NCI-H2171 (cell line): Measurements from ENCODE around the gene PAFAH1B2.
"Not testable (repeated sequence)": the region's sequence is repeated elsewhere in the genome, so short reads cannot be mapped to it uniquely, and the experiment has no call there.

Experiments used
- DNase-seq: peaks from one replicate; lab custom pipeline; 2025; lab: John Stamatoyannopoulos, UW

The PAFAH1B2 gene

DNA sequence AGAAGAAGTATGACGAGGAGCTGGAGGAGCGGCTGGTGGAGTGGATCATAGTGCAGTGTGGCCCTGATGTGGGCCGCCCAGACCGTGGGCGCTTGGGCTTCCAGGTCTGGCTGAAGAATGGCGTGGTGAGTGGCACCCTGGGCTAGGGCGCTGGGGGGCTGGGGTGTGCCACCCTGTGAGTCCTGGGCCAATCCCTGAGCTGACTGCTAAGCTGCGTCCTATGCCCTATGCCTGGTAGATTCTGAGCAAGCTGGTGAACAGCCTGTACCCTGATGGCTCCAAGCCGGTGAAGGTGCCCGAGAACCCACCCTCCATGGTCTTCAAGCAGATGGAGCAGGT lies 59.0 kb downstream of the PAFAH1B2 start:
- no peak for DNase-seq

DNA sequence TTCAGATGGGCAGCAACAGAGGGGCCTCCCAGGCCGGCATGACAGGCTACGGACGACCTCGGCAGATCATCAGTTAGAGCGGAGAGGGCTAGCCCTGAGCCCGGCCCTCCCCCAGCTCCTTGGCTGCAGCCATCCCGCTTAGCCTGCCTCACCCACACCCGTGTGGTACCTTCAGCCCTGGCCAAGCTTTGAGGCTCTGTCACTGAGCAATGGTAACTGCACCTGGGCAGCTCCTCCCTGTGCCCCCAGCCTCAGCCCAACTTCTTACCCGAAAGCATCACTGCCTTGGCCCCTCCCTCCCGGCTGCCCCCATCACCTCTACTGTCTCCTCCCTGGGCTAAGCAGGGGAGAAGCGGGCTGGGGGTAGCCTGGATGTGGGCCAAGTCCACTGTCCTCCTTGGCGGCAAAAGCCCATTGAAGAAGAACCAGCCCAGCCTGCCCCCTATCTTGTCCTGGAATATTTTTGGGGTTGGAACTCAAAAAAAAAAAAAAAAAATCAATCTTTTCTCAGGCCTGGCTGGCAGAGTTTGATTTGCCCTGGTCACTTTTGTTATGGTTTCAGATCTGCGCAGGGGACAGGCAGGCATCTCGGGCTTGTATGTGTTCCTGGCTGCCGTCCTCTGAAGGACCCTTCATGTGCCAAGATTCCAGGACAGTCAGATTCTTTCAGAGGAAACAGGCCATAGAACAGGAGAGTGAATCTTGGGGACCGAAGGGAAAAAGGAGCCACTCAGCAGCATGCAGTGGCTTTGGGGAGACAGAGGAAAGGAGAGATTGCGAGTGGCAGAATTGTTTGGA lies 60.4 kb downstream of the PAFAH1B2 start:
- DNase-seq: no peak

DNA sequence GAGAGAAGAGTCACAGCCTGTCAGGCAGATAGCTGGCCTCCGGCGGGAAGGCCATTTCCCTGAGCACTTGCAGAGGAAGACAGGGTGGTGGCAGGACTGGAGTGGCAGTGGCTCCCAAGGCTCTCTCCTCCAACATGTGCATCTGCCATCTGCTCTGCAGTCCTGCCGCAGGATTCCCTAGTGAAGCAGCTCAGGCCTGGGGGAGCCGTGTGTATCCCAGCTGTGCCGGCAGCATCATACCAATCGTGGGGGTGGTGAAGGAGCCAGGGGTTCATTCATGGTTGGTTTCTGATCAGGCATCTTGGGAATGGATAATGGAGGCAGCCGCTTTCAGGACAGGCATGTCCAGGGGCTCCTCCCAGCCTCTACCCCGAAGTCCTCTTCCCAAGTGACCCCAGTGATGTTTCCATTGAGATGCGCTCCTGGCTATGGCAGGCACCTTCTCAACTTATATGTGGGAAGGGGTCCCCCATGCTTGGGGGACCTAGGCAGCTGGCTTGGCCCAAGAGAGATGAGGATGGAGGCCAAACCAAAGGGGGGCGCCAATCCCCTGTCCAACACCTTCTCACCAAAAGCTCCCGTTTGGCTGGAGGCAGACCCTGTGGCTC lies 61.2 kb downstream of the PAFAH1B2 start:
- no peak for DNase-seq

DNA sequence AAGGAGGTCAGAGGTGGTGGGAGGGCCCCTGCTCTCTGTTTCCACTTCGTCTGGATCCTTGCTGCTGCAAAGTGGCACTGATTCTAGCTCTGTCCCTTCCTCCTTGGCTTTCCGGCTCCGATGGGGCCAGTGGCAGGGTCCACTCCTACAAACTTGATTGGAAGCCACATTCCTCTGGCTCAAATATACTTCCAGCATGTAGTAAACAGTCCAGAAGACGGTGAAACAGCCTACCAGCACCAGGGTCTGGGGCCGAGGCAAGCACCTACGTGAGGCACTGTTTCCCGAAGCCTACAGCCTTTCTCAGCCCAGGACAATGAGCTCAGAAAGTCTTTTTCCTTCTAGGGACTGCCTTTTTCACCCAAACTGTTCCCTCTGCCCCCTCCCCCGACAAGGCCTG lies 62.0 kb downstream of the PAFAH1B2 start:
- not testable (repeated sequence) for DNase-seq

DNA sequence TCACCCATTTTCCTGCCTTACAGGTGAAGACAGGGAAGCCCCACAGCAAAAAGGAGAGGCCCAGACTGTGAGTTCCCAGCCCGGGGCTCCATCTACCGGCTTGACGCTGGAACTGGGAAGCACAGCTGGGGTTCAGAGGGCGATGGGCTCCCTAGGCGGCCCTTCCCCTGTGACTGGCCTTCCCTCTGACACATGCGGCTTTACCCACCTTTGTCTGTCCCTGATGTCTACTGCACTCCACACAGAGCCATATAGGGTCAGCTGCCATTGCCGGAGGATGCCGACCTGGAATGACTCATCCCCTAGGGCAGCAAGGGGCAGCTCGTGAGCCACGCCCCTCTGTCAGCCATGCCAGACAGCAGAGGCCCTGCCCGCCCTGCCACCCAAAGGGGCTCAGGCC lies 62.8 kb downstream of the PAFAH1B2 start:
- DNase-seq: not testable (repeated sequence)

DNA sequence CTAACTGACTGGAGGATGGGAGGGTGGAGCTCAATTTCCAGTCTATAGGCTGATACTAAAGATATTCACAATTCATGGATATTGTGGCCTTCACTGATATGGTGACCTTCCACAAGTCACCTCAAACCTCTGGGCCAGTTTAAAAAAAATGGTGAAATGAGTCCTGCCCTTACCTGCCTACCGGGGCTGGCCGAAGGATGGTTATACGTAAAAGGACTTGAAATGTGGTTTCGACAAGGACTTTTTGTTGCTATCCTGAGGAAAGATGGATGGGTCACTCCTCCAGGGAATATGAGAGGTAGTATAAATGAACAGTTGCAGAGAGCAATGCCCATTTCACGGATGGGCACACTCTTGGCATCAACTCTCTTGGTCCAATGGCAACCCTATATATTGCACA lies 63.4 kb downstream of the PAFAH1B2 start:
- not testable (repeated sequence) for DNase-seq

DNA sequence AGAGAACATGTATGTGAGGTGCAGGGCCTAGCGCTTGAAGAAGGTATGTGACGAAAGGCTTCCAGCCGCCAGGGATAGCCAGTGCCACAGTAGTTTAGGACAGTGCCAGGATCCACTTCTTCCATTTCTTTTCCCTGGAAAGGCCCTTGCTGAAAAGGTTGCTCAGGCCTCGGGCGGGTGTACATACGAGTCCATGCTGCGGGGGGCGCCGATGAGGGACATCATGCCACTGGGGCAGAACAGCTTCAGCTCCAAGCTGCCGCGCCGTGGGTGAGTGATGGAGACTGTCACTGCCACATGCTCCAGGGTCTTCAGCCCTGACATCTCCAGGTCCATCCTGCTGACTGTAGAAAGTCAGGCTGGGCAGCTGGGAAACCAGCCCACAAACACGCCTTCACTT lies 64.6 kb downstream of the PAFAH1B2 start:
- DNase-seq: not testable (repeated sequence)

DNA sequence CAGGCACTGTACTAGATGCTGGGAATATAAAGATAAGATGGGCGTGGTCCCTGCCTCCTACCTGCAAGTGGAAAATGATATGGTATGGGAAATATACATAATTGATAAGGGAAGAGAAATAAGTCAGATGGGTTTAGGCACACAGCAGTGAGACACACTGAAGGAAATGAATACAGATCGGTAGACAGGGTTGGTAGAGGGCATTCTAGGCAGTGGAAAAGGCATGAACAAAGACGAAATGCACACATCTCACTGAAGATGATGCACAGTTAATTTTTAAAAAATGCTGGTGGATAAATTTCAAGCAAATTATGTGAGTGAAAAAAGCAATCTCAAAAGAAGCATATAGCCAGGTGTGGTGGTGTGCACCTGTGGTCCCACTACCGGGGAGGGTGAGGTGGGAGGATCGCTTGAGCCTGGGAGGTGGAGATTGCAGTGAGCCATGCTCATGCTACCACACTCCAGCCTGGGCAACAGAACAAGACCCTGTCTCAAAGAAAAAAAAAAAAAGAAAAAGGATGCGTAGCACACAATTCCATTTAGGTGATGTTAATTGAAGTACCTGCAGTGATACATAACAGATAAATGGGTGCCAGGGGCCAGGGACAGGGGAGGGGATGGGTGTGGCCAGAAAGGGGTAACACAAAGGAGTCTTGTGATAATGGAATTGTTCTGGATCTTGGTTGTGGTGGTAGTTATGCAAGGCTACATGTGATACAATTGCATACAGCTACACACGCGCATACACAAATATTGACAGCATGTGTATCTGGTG lies 65.5 kb downstream of the PAFAH1B2 start:
- not testable (repeated sequence) for DNase-seq

DNA sequence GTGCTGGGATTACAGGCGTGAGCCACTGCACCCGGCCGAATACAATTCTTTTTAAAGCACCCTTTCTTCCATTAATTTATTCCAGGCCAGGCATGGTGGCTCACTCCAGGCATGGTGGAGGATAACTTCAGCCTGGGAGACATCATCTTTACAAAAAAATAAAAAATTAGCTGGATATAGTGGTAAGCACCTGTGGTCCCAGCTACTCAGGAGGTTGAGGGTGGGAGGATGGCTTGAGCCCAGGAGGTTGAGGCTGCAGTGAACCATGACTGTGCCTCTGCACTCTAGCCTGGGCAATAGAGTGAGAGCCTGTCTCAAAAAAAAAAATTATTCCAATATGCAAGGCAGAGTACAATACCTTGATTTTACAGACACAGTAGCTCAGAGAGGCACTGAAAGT lies 66.5 kb downstream of the PAFAH1B2 start:
- DNase-seq: no peak

DNA sequence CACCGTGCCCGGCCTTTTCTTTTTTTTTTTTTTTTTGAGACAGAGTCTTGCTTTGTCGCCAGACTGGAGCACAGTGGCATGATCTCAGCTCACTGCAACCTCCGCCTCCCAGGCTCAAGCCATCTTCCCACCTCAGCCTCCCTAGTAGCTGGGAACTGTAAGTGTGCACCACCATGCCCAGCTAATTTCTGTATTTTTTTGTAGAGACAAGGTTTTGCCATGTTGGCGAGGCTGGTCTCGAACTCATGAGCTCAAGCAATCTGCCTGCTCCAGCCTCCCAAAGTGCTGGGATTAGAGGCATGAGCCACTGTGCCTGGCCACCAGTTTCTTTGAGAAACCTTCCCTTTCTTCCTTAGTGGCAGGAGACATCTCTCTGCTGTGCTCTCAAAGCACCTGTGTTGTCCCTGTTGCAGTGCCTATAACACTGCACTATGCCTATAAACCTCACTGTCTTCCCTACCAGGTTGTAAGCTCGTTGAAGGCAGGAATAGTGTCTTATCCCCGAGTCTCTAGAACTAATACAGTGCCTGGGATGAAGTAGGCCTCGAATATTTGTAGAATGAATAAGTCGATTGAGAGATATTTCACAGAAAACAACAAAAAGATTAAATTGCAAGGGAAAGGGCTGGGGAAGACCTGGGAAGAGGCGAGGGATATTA lies 68.7 kb downstream of the PAFAH1B2 start:
- DNase-seq: no peak

DNA sequence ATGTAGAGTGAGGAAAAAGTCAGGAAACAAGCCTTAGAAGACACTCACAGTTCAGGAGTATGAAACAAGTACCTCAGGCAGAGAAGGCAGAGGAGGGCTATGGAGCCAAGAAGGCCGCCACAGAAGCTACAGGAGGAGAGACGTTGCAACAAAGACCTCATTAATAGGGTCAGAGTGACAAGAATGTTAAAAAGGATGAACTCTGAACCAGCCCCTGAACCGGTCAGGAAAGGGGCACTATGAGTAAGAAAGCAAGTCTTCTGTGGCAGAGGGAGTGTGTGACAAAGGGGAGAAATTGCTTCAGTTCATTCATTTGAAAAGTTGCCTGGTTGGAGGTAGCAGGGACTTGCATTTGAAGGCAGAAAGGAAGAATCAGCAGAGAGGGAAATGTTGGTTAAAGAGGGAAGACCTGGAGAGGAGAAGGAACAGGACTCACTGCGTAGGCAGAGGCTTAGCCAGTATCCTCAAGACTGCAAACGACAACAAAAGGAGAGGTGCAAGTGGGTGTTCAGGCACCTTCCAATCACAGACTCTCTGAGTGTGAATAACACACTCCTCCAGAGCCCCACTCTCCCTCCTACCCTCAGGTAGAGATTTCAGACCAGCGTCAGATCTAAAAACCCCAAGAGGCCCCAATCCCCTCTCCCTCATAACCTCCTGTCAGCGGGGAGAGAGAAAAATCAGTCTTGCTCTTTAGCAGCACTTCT lies 70.5 kb downstream of the PAFAH1B2 start:
- DNase-seq: no peak

DNA sequence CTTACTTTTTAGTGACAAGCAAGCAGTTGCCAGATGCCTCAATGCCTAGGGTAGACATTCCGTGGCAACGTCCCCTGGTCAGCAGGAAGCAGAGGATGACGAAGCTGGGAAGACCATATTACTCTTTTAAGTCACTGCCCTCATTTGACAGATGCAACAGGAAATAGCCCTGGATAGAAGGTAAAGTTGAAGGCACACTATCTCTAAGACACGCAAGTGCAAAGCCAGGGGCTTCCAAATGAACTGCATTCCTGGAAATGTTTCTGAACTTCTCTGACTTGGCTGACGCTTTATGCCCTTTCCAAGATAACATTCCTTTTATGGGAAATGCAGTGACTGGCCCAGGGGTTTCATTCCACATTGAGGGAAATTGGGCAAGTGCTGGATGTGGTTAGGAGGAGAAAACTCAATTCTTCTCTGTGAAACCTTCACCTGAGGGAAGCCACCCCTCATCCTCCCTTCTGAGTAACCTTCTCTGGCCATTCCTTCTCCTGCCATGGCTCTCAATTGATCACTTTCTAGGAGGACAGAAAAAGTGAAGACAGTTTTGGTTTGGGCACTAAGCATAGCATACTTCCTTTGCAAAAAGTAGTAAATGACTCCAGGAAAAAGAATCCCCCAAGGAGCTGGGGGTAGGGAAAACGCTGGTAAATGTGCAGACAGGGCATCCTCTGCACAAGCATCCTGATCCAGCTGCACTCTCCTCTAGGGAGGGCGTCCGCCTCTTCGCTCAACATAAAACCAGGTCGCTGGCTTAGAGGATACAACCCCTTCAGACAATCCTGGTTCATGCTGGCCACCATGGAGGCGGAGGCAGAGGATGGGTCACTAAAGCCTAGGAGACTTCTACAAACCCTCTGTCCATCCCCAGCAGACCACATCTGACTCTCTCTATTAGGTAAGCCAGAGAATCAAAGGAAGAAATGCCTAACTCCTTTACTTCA lies 73.3 kb downstream of the PAFAH1B2 start:
- DNase-seq: no peak

DNA sequence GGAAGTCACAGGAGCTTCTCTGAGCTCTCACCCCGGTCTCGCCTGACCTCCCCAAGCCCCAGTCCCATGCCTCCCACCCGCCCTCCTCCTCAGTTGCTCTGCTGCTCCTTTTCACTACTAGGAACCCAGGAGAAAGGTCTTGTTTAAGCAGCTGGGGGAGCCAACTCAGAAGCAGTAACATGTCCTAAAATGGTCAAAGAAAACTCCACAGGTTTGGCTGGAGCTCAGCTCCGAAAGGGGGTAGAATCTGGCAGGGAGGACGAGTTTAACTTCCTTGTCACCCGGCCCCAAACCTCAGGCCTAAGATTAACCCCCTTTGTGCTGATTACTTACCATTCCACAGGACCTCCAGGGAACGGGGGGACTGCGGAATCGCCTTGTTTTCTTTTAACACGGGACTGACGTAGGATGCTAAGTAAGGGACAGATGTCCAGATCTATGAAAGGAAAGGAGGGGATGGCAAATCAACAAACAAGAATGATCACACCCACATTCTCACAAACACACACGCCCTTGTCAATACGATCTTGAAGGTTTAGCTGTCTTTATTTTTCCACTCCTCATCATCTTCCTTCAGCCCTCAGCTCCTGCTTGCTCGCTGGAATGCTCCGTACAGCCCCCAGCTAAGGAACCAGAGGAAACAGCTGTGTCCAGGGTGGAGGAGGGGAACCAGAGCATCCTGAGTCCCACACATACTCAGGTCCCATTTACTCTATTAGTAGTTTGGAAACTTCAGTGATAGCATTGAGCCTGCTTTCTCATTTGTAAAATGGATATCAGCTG lies 74.2 kb downstream of the PAFAH1B2 start:
- no peak for DNase-seq

DNA sequence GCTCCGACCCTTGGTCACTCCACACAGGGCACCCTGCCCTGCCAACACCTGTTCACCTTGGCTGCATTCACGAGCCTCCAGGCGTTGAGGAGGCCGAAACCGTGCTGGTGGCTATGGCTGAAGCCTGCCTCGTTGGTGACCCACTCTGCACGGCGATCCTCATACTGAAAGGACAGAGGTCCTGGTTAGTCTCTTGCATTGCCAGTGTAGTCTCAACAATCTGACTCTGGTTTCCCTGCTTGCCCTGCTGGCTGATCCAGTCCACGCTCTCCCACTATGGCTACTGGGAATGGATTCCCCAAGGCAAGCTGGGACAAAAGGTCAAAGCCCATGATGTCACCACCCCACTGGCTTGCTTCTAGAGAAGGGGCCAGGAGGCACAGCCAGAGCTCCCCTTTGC lies 74.9 kb downstream of the PAFAH1B2 start:
- no peak for DNase-seq

DNA sequence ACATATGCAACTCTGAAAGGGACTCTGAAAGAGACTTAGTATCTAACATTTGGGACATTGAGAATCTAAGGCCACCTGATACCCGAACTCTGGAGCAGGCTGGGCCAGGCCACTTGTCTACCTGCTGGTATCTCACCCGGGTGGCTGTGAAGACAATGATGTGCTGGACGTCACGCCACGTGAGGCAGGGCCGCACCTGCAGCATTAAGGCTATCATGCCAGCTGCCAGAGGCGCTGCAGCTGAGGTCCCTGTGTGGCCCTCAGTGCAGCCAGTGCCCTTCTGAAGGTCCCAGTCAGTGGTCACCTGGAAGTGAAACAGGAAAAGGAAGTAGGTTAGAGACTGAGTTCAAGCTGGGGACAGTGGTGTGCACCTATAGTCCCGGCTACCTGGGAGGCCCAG lies 75.4 kb downstream of the PAFAH1B2 start:
- no peak for DNase-seq

DNA sequence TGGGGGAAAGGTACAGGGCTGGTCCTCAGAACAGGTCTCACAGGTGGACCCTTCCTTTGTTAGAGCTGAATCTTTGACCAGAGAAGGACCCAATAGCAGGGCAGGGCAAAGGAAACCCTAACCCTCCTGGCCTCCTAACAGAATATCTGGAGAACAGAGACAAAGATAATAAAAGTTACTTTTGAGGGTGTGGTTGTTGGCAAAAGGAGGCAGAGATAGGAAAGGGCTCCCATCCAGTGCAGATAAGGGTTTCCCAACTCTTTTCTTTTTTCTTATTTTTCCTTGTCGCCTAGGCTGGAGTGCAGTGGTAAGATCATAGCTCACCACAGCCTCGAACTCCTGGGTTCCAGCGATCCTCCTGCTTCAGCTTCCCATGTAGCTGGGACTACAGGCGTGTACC lies 75.9 kb downstream of the PAFAH1B2 start:
- DNase-seq: no peak

DNA sequence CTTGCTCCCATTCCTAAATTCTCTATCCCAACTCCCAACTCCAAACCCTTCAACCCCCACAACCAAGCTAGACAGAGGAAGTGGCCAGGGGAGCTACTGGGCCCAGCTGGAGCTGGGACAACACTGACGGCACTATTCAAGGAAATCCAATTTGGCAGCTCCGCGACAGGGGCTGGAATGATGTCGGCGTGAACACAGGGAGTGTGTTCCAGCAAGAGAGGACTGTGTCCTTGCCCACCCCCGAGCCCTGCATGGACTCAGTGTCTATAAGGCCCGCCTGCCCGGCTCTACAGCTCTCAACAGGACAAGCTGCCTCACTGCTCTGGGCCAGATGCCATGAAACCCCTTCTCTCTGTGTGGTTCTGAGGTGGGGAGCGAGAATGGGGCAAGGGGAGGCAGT lies 76.5 kb downstream of the PAFAH1B2 start:
- no peak for DNase-seq

DNA sequence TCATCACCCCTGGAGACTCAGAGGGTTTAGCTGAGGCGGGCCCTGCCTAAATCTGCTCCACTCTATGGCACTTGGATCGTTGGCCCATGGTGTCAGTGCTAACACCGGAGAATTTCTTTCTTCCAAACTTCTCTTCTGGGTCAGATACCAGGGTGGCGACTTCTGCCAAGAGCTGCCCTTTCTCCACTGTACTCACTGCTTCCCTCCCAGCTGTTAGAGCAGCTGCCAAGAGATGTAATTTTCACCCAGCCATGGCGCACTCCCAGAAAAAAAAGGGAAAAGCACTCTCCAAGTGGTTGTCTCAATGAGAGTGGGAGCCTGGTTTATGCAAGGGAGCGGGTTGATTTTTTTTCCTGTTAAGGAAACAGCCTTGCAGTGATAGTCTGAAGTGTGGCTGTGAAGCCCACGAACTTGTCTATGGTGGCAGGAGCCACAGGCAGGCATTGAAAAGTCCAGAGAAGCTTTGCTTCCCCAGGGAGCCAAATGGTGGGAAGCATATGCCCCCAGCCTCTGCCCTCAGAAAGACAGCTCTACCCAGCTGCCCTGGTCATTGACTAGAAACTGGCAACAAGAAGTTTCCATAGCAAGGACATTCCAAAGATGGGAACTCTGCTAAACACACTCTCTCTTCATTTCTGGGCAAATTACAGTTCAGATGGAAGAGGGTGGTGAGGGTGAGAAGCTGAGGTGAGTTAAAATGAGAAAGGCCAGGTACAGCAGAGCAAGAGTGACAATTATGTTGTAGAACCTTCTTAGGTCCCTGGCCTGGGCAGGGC lies 77.1 kb downstream of the PAFAH1B2 start:
- DNase-seq: peak; percentile 5
